SK-N-SH treated with all-trans-retinoic acid at 6 μM for 48 hours (cell line): Measurements from ENCODE around the gene SMC6.

Experiments used
- ATAC-seq: fragments of 200-7000 bp; cut with Tn5 transposase; 3 replicates; pipeline ENCODE4 v1.9.1; 2020; ENCODE audit warnings: mild to moderate bottlenecking, moderate library complexity
- ARNTL ChIP-seq: fragments of 450-650 bp; formaldehyde crosslinking; IDR thresholded peaks from 2 replicates; pipeline ENCODE4 v1.5.0; 2020; ENCODE audit warnings: low read depth, mild to moderate bottlenecking, moderate library complexity, borderline replicate concordance
- BACH2 ChIP-seq: fragments of 250-450 bp; sonication (Bioruptor Pico); IDR thresholded peaks from 2 replicates; pipeline ENCODE4 v1.9.0; 2021; ENCODE audit warnings: mild to moderate bottlenecking, borderline replicate concordance
- CREB5 ChIP-seq: fragments of 250-450 bp; sonication (Bioruptor Pico); IDR thresholded peaks from 2 replicates; pipeline ENCODE4 v1.5.1; 2020; ENCODE audit warnings: low read depth, mild to moderate bottlenecking, moderate library complexity
- CSDC2 ChIP-seq: fragments of 250-450 bp; sonication (Bioruptor Pico); IDR thresholded peaks from 2 replicates; pipeline ENCODE4 v1.5.0; 2020; ENCODE audit warnings: mild to moderate bottlenecking, moderate library complexity
- CSRNP3 ChIP-seq: fragments of 250-450 bp; sonication (Bioruptor Pico); IDR thresholded peaks from 2 replicates; pipeline ENCODE4 v1.5.1; 2021; ENCODE audit warnings: mild to moderate bottlenecking, moderate library complexity
- ESRRG ChIP-seq: fragments of 250-450 bp; sonication (Bioruptor Pico); IDR thresholded peaks from 2 replicates; pipeline ENCODE4 v1.6.1; 2021; ENCODE audit warnings: mild to moderate bottlenecking
- GLIS3 ChIP-seq: fragments of 250-450 bp; sonication (Bioruptor Pico); IDR thresholded peaks from 2 replicates; pipeline ENCODE4 v1.5.0; 2020; ENCODE audit warnings: mild to moderate bottlenecking, moderate library complexity
- ISL1 ChIP-seq: fragments of 250-450 bp; sonication (Bioruptor Pico); IDR thresholded peaks from 2 replicates; pipeline ENCODE4 v2.1.2; 2022; ENCODE audit warnings: mild to moderate bottlenecking, moderate library complexity
- OSR1 ChIP-seq: fragments of 250-450 bp; sonication (Bioruptor Pico); IDR thresholded peaks from 2 replicates; pipeline ENCODE4 v1.8.0; 2022; ENCODE audit warnings: moderate library complexity, mild to moderate bottlenecking, inconsistent platforms
- PATZ1 ChIP-seq: fragments of 250-450 bp; sonication (Bioruptor Pico); IDR thresholded peaks from 2 replicates; pipeline ENCODE4 v1.8.0; 2020; ENCODE audit warnings: mild to moderate bottlenecking, moderate library complexity, borderline replicate concordance
- POU6F1 ChIP-seq: fragments of 250-450 bp; sonication (Bioruptor Pico); IDR thresholded peaks from 2 replicates; pipeline ENCODE4 v1.8.0; 2021; ENCODE audit warnings: low read depth, mild to moderate bottlenecking, moderate library complexity, borderline replicate concordance
- PPARA ChIP-seq: fragments of 250-450 bp; sonication (Bioruptor Pico); IDR thresholded peaks from 2 replicates; pipeline ENCODE4 v1.5.0; 2020; ENCODE audit warnings: mild to moderate bottlenecking, borderline replicate concordance
- RARB ChIP-seq: fragments of 250-450 bp; sonication (Bioruptor Pico); IDR thresholded peaks from 2 replicates; pipeline ENCODE4 v1.8.0; 2021; ENCODE audit warnings: mild to moderate bottlenecking, moderate library complexity
- TCF4 ChIP-seq: fragments of 250-450 bp; sonication (Bioruptor Pico); IDR thresholded peaks from 2 replicates; pipeline ENCODE4 v1.8.0; 2021; ENCODE audit warnings: mild to moderate bottlenecking, moderate library complexity, borderline replicate concordance
- TOX ChIP-seq: fragments of 250-450 bp; sonication (Bioruptor Pico); IDR thresholded peaks from 2 replicates; pipeline ENCODE4 v1.8.0; 2021; ENCODE audit warnings: mild to moderate bottlenecking, moderate library complexity, borderline replicate concordance
- TSHZ2 ChIP-seq: fragments of 250-450 bp; sonication (Bioruptor Pico); IDR thresholded peaks from 2 replicates; pipeline ENCODE4 v1.5.0; 2020; ENCODE audit warnings: mild to moderate bottlenecking, moderate library complexity
- ZC3H10 ChIP-seq: fragments of 250-450 bp; sonication (Bioruptor Pico); IDR thresholded peaks from 2 replicates; pipeline ENCODE4 v1.5.1; 2021; ENCODE audit warnings: mild to moderate bottlenecking, moderate library complexity
- ZFP3 ChIP-seq: fragments of 250-450 bp; sonication (Bioruptor Pico); IDR thresholded peaks from 2 replicates; pipeline ENCODE4 v1.5.0; 2020; ENCODE audit warnings: mild to moderate bottlenecking, moderate library complexity
- ZFP30 ChIP-seq: fragments of 450-650 bp; formaldehyde crosslinking; IDR thresholded peaks from 2 replicates; pipeline ENCODE4 v1.5.0; 2022; ENCODE audit warnings: mild to moderate bottlenecking, moderate library complexity
- ZNF565 ChIP-seq: fragments of 450-650 bp; formaldehyde crosslinking; conservative IDR thresholded peaks from 2 replicates; pipeline ENCODE4 v1.5.0; 2020; ENCODE audit warnings: low read depth, mild to moderate bottlenecking, moderate library complexity
- ZNF70 ChIP-seq: fragments of 450-650 bp; formaldehyde crosslinking; IDR thresholded peaks from 2 replicates; pipeline ENCODE4 v1.5.0; 2020; ENCODE audit warnings: mild to moderate bottlenecking, moderate library complexity
- ZNF8 ChIP-seq: fragments of 450-650 bp; formaldehyde crosslinking; IDR thresholded peaks from 2 replicates; pipeline ENCODE4 v1.5.0; 2020; ENCODE audit warnings: mild to moderate bottlenecking, moderate library complexity

Gene SMC6

GRCh38 chr2:17637131-17637906 lies 116.3 kb downstream of the SMC6 start:
- TF ChIP-seq CREB5 (CRISPR knock-in tag): no peak
- no peak for TF ChIP-seq PPARA (CRISPR knock-in tag)
- TF ChIP-seq CSRNP3 (CRISPR knock-in tag): no peak
- TF ChIP-seq TSHZ2 (CRISPR knock-in tag): no peak
- TF ChIP-seq ZNF70 (CRISPR knock-in tag): no peak
- no peak for TF ChIP-seq ZFP3 (CRISPR knock-in tag)
- no peak for TF ChIP-seq BACH2 (CRISPR knock-in tag)
- TF ChIP-seq TOX (CRISPR knock-in tag): no peak
- TF ChIP-seq ISL1 (CRISPR knock-in tag): no peak
- no peak for TF ChIP-seq ZFP30 (CRISPR knock-in tag)
- TF ChIP-seq ZNF8: no peak
- no peak for TF ChIP-seq ARNTL (CRISPR knock-in tag)
- TF ChIP-seq CSDC2 (CRISPR knock-in tag): no peak
- TF ChIP-seq ZC3H10 (CRISPR knock-in tag): no peak
- no peak for TF ChIP-seq OSR1 (CRISPR knock-in tag)
- TF ChIP-seq ZNF565: no peak
- no peak for TF ChIP-seq TCF4
- no peak; the same call in 2 of the 3 replicates for ATAC-seq

GRCh38 chr2:17636257-17636656 lies 117.4 kb downstream of the SMC6 start:
- ATAC-seq: no peak
- no peak for TF ChIP-seq ZC3H10 (CRISPR knock-in tag)
- no peak for TF ChIP-seq ZNF565
- no peak for TF ChIP-seq TSHZ2 (CRISPR knock-in tag)
- no peak for TF ChIP-seq ARNTL (CRISPR knock-in tag)
- TF ChIP-seq ISL1 (CRISPR knock-in tag): no peak
- no peak for TF ChIP-seq OSR1 (CRISPR knock-in tag)
- no peak for TF ChIP-seq ZNF8
- no peak for TF ChIP-seq GLIS3 (CRISPR knock-in tag)
- no peak for TF ChIP-seq ZFP30 (CRISPR knock-in tag)
- TF ChIP-seq ZFP3 (CRISPR knock-in tag): no peak
- no peak for TF ChIP-seq RARB (CRISPR knock-in tag)
- TF ChIP-seq TOX (CRISPR knock-in tag): no peak
- no peak for TF ChIP-seq TCF4
- TF ChIP-seq CSDC2 (CRISPR knock-in tag): no peak
- TF ChIP-seq, all 23 proteins: peak for 0

- no peak for ATAC-seq
- TF ChIP-seq ZC3H10 (CRISPR knock-in tag): no peak
- no peak for TF ChIP-seq POU6F1 (CRISPR knock-in tag)
- no peak for TF ChIP-seq CREB5 (CRISPR knock-in tag)
- TF ChIP-seq RARB (CRISPR knock-in tag): no peak
- TF ChIP-seq ISL1 (CRISPR knock-in tag): no peak
- TF ChIP-seq PPARA (CRISPR knock-in tag): no peak
- TF ChIP-seq ESRRG (CRISPR knock-in tag): no peak
- TF ChIP-seq ZNF70 (CRISPR knock-in tag): no peak
- TF ChIP-seq OSR1 (CRISPR knock-in tag): no peak
- TF ChIP-seq TCF4: no peak
- TF ChIP-seq PATZ1 (CRISPR knock-in tag): no peak
Observed at GRCh38 chr2:17634997-17635396, 118.6 kb downstream of the SMC6 start.
